OCI-LY3 (cell line): ENCODE measurements around the gene TBCCD1.

Source experiments
- H2AFZ ChIP-seq: fragments of 200-600, 300-600 bp; shearing (Covaris generic); 2 replicates; pipeline ENCODE4 v1.6.0; 2014; ENCODE audit warnings: antibody characterized with exemption, low read depth, low read length
- H3K27ac ChIP-seq: fragments of 200-600, 300-600 bp; sonication (generic); 2 replicates; pipeline ENCODE4 v1.5.1; 2014; ENCODE audit warnings: mild to moderate bottlenecking, low read length, moderate library complexity, mixed read lengths
- H3K27me3 ChIP-seq: fragments of 200-600, 300-600 bp; sonication (generic); 2 replicates; pipeline ENCODE4 v1.6.1; 2014; ENCODE audit warnings: low read depth, low read length, mixed read lengths
- H3K36me3 ChIP-seq: fragments of 200-600, 300-600 bp; sonication (generic); replicated peaks from 2 replicates; pipeline ENCODE3; 2014; ENCODE audit warnings: low read depth, low read length, mixed read lengths
- H3K4me1 ChIP-seq: fragments of 300-600, 200-600 bp; sonication (generic); 2 replicates; pipeline ENCODE4 v1.6.1; 2014; ENCODE audit warnings: low read length, mixed read lengths
- H3K4me2 ChIP-seq: fragments of 200-600, 300-600 bp; sonication (generic); 2 replicates; pipeline ENCODE4 v1.6.1; 2014; ENCODE audit warnings: low read length, mixed read lengths
- H3K4me3 ChIP-seq: fragments of 300-600, 200-600 bp; sonication (generic); 2 replicates; pipeline ENCODE4 v1.5.1; 2014; ENCODE audit warnings: antibody characterized with exemption, mild to moderate bottlenecking, low read length, moderate library complexity
- H3K79me2 ChIP-seq: fragments of 300-600, 200-600 bp; shearing (Covaris generic); 2 replicates; pipeline ENCODE4 v1.6.1; 2014; ENCODE audit warnings: mild to moderate bottlenecking, low read length, mixed read lengths
- H3K9ac ChIP-seq: fragments of 300-600, 200-600 bp; shearing (Covaris generic); 2 replicates; pipeline ENCODE4 v1.6.0; 2014; ENCODE audit warnings: mild to moderate bottlenecking, low read length, moderate library complexity
- H3K9me3 ChIP-seq: fragments of 200-600, 300-600 bp; shearing (Covaris generic); 2 replicates; pipeline ENCODE4 v1.6.1; 2014; ENCODE audit warnings: low read length, mixed read lengths; ENCODE audit not compliant: insufficient read depth
- H4K20me1 ChIP-seq: fragments of 200-600, 300-600 bp; sonication (generic); 2 replicates; pipeline ENCODE4 v1.6.1; 2016; ENCODE audit warnings: low read length, mixed read lengths; ENCODE audit not compliant: insufficient read depth
- CTCF ChIP-seq: fragments of 200-600, 300-600 bp; sonication (generic); IDR thresholded peaks from 2 replicates; pipeline ENCODE4 v1.5.1; 2014; ENCODE audit warnings: antibody characterized with exemption, low read length, low read depth
- EZH2phosphoT487 ChIP-seq: fragments of 200-600 bp; shearing (Covaris generic); IDR thresholded peaks from 2 replicates; pipeline ENCODE4 v1.6.1; 2018; ENCODE audit warnings: antibody characterized with exemption, mixed run types, low read depth

Gene TBCCD1

DNA sequence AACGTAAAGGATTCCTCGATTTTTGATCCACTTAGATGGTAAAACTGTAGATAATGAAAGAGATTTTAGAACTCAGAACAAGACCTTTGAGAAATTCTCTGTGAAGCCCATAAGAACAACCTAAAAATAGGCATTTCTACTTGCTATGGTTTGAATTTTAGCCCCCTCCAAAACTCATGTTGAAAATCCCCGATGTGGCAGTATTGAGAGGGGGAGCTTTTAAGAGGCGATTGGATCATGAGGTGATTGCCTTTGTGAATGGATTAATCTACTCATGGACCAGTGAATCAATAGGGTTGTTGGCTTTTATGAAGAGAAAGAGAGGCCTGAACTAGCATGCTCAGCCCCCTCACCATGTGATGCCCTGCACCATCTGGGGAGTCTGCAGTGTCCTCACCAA is 25.5 kb upstream of the TBCCD1 start:
- Histone ChIP-seq H2AFZ (no peak overlapping the region), H4K20me1 (no peaks in the 10 kb centered on the region), H3K79me2 (no peaks in the 10 kb centered on the region), H3K4me1 (no peaks in the 10 kb centered on the region), H3K36me3 (no peaks in the 10 kb centered on the region), H3K9me3 (no peaks in the 10 kb centered on the region), H3K4me2 (no peak overlapping the region), H3K27me3 (no peaks in the 10 kb centered on the region), H3K27ac (no peak overlapping the region), H3K4me3 (no peak overlapping the region), H3K9ac (no peak overlapping the region)
- TF ChIP-seq CTCF (no peak), EZH2phosphoT487 (no peak)

DNA sequence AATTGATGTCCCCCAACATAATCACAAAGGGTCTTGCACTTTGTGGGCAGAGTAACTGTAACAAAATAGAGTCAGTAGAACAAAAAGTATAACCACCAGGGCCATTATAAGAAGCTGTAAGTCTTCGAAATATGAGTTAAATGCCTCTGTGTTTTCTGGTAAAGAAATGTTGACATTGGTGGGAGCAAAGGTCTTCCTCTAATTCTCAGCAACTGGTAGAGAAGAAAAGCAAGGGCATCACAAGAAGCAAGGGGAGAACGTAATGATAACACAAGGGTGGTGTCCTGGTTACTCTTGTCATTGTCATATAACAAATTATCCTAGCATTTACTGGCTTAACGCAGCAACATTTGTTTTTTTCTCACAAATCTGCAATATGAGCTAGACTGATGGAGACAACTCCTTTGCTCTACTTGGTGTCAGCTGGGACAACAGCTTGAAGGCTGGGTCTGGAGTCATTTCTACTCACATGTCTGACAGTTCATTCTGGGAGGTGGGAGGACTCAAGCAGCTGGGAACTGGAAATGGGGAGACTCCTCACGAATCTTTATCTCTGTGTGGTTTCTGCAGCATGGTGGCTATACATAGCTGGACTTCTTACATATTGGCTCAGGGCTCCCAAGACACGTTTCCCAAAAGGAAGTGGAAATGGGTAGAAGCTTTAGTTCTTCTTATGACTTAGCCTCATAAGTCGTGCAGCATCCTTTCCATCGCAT is 23.6 kb upstream of the TBCCD1 start:
- H3K79me2 ChIP-seq: no peaks in the 10 kb centered on the region
- H3K27me3 ChIP-seq: no peaks in the 10 kb centered on the region
- no peaks in the 10 kb centered on the region for H3K4me1 ChIP-seq
- no peaks in the 10 kb centered on the region for H4K20me1 ChIP-seq
- no peak overlapping the region for H3K27ac ChIP-seq
- H3K4me3 ChIP-seq: no peak overlapping the region
- no peak overlapping the region for H2AFZ ChIP-seq
- H3K9me3 ChIP-seq: no peaks in the 10 kb centered on the region
- no peak overlapping the region for H3K9ac ChIP-seq
- TF ChIP-seq CTCF: no peak
- TF ChIP-seq EZH2phosphoT487: no peak
- H3K4me2 ChIP-seq: no peak overlapping the region
- H3K36me3 ChIP-seq: peaks cover 5% of the 10 kb centered on the region

GRCh38 chr3:186589856-186590579 is 22.9 kb upstream of the TBCCD1 start:
- TF ChIP-seq CTCF (no peak), EZH2phosphoT487 (no peak)

GRCh38 chr3:186589121-186589520 is 22.0 kb upstream of the TBCCD1 start:
- Histone ChIP-seq H3K4me2 (no peak overlapping the region), H3K36me3 (peaks cover 21% of the 10 kb centered on the region), H3K4me3 (no peak overlapping the region), H3K4me1 (no peaks in the 10 kb centered on the region), H3K9me3 (no peaks in the 10 kb centered on the region), H2AFZ (no peak overlapping the region), H3K9ac (no peak overlapping the region), H3K27ac (no peak overlapping the region), H3K79me2 (no peaks in the 10 kb centered on the region), H4K20me1 (no peaks in the 10 kb centered on the region), H3K27me3 (no peaks in the 10 kb centered on the region)
- no peak for TF ChIP-seq EZH2phosphoT487
- TF ChIP-seq CTCF: peak; percentile 38

More at GRCh38 chr3:186589856-186590579, 22.9 kb upstream of the TBCCD1 start:
- no peaks in the 10 kb centered on the region for H3K79me2 ChIP-seq
- no peak overlapping the region for H3K9ac ChIP-seq
- H3K27ac ChIP-seq: no peak overlapping the region
- no peak overlapping the region for H2AFZ ChIP-seq
- H3K4me1 ChIP-seq: no peaks in the 10 kb centered on the region
- no peaks in the 10 kb centered on the region for H4K20me1 ChIP-seq
- H3K4me3 ChIP-seq: no peak overlapping the region
- H3K4me2 ChIP-seq: no peak overlapping the region
- peaks cover 12% of the 10 kb centered on the region for H3K36me3 ChIP-seq
- no peaks in the 10 kb centered on the region for H3K9me3 ChIP-seq
- no peaks in the 10 kb centered on the region for H3K27me3 ChIP-seq
